NCI-H2081 treated with DMSO at 0.1 percent for 48 hours (cell line): ENCODE results near the gene CHRNA4.
"Not testable (repeated sequence)": the region's sequence is repeated elsewhere in the genome, so short reads cannot be mapped to it uniquely, and the experiment has no call there.

Source experiments
- DNase-seq: peaks from one replicate; lab custom pipeline; 2025; lab: John Stamatoyannopoulos, UW

The CHRNA4 gene

DNA sequence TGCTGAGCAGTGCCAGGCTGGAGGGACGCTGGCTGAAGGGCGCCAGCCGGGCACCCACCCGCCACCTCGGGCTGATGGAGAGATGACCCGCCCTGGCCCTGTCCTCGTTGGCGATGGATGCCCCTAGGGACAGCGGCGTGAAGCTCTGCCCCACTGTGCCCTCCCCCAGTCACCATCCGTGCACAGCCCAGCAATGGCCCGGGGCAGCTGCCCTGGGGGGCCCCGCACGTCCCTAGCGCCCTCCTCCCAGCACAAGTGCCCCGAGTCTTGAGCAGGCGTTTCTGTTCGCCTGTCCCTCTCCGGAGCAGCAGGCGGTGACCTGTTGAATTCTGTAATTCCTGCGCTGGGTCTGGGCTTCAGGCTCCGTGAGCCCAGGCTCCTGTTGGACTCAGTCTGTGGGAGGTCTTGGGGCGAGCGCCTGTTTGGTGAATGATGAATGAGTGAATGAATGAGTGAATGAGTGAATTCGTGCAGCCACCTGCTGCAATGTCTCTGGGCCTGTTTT lies 36.8 kb upstream of the CHRNA4 start:
- no peak for DNase-seq

DNA sequence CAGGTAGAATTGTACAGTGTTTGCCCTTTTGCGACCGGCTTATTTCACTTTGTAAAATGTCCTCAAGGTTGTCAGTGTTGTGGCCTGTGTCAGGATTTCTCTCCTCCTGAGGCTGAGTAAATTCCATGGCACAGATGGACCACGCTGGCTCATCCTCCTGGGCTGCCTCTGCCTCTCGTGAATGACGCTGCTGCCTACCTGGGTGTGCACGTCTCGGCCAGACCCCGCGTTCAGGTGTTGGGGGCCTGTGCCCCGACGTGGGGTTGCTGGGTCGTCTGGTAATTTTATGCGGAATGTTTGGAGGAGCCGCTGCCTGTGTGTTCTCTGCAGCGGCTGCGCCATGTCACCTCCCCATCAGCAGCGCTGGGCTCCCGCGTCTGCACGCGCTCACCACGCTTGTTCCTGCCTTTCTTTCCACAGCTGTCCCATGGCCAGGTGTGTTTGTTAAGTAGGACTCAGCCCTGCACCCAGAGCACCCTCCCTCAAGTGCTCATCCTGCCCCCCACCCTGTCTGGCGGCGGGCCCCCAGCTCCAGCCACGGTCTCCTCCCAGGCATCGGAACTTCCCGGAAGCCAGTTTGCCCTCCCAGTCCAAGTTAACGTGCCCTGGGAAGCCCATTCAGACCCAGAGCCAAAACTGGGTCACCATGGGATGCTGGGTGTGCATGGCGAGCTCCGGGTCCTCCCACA lies 36.1 kb upstream of the CHRNA4 start:
- no peak for DNase-seq

DNA sequence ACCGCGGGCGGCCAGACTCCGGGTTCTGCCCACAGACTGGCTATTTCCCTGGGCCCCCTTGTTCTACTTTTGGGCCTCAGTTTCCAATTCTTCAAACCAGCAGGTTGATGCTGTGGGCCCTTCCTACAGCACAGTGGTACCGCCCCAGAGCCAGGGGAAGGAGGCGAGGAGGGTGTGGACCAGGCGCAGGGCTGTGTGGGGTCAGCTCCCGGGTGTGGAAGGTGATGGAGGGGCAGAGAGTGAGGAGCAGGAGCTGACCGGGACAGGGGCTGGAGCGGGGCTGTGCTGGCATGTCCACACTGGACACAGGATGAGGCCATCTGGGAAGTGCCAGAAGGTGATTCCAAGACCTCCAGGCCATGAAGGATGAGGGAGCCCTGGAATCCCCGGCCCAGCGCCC lies 35.2 kb upstream of the CHRNA4 start:
- no peak for DNase-seq

DNA sequence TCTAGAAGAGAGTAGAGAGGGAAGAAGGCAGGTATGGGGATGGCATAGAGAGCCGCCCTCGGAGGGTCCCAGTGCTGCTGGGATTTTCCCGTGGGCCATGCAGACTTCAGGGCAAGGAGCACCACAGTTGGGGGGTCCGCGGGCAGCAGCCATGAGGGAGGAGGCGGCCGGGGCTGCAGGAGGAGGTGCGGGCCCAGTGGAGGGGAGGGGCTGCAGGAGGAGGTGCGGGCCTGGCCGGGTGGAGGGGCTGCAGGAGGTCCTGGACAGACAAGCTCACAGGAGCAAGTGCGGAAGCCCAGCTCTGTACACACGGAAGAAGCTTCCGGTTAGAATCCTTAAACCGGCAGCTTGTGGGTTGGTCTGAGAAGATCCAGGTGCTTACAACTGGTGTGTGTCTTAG lies 34.6 kb upstream of the CHRNA4 start:
- DNase-seq, result no peak

DNA sequence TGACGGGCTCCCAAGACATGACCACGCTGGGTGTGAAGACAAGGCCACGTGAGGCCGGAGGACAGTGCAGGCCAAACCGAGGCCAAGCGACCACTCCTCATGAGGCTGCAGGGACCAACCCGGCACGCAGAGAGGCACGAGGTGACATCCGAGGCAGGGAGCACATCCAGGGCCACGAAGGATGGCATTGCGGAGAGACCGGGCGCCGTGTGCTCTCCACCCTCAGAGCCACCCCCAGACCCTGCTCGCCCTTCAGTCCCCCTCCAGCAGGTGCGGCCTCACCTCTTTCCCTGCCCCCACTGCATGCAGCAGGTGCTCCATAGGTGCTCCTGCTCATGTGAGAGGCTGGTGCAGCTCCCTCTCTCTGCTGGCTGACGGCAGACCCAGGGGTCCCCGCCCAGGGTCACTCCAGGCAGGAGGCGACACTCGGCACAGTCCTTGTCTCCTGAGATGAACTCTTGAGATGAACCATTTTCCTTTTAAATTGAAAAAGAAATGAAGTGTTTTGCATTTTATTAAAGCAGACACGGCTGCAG lies 33.8 kb upstream of the CHRNA4 start:
- no peak for DNase-seq

DNA sequence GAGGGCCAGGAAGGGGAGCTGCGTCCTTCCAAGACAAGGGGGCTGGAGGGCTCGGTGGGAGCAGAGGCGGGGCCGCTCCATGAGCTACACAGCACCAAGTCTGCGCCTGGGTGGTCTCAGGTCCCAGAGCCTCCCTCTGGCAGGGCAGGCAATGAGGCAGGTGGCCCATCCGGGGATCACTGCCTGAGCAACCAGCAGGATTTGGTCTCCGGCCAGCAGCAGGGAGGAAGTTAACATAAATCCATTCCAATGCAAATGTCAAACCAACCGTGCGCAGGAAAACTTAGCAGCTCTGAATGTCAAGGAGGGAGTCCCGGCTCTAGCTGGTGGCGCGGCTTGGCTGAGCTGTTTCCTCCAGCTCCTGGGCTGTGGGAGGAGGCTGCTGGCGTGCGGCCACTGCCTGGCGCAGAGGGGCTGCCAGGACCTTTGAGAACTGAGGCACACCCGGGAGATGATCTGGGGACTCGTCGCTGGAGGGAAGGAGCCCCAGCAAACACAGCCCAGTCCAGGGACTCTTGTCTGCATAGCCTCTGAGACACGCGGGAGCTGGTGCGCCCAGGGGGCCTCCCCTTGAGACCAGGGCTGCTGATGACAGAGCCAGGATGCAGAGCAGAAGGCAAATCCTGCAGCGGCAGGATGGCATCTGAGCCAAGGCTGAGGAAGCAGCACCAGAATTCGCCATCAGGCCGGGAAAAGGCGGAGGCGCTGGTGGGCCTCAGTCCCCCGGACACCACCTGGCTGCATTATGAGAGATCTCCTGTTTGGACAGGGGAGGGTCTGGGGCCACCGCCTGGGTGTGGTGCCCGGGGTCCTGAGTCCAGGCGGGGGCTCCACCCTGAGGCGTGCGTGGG lies 33.1 kb upstream of the CHRNA4 start:
- DNase-seq, result no peak

DNA sequence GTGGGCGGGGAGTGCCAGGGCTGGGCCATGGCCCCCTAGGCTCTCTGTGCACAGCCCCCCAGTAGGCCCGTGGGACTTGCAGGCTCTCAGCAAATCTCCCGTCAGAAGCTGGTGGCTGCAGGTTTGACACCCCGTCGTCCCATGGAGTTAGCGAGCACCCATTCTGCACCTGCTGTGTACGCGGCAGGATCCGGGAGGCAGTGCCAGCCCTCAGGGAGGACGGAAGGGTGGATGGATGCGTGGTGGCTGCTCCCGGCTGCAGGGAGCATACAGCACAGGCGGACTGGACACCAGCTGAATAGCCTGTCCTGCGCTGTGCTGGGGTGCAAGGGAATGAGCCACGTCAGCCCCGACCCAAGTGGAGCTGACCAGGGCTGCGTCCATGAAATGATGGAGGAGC lies 32.4 kb upstream of the CHRNA4 start:
- no peak for DNase-seq

DNA sequence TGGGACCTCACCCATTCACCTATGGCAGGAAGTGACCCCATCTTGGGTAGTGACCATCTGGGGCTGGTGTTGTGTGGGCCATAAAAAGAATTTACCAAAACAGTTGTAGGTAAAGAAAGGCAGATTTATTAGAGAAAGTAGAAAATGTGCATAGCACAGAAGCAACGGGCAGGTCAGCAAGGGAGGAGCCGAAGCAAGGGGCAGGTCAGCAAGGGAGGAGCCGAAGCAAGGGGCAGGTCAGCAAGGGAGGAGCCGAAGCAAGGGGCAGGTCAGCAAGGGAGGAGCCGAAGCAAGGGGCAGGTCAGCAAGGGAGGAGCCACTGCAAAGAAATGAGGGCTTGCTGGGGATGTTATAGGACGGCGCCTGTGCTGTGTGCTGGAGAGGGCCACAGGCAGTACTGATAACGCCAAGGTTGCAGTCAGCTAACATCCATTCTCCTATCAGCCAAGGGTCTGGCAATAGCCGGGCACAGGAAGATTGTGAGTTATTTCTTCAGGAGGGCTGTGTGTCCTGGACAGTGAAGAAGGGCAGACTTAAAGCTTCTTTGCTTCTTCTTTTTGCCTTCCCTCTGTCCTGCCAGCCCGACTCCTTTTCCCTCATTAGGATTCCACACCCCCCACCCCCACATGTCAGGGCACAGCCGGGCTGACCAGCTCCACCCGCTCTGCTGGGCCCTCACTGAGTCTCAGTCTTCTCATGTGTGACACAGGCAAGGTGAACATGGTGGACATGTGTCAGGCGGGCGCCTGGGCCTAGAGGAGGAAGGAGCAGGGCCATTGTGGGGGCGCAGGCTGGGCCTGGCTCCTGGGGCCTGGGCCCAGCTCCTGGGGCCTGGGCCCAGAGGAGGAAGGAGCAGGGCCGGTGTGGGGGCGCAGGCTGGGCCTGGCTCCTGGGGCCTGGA lies 31.6 kb upstream of the CHRNA4 start:
- no peak for DNase-seq

DNA sequence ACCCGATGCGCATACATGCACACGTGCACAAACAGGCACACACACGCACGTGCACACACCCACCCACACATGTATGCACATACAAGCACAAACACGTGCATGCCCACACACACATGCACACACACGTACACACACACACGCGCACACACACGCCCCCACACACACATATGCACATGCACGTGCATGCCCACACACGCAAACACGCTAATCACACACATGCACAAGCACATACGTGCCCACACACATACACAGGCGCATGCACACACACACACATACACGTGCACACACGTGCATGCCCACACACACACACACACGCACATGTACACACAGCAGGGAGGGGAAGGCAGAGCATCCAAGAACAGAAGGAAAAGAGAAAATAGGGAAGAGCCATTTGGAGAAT lies 26.8 kb upstream of the CHRNA4 start:
- DNase-seq, result no peak

DNA sequence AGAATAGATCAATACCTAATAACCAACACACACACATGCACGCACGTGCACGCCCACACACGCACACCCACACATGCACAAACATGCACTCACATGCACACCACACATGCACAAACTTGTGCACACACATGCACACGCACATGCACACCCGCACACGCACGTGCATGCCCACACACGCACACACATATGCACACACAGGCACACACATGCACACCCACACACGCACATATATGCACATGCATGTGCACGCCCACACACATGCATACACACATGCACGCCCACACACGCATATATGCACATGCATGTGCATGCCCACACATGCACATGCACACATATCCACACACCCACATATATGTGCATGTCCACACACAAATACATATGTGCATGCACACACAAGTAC lies 26.2 kb upstream of the CHRNA4 start:
- DNase-seq, result no peak

DNA sequence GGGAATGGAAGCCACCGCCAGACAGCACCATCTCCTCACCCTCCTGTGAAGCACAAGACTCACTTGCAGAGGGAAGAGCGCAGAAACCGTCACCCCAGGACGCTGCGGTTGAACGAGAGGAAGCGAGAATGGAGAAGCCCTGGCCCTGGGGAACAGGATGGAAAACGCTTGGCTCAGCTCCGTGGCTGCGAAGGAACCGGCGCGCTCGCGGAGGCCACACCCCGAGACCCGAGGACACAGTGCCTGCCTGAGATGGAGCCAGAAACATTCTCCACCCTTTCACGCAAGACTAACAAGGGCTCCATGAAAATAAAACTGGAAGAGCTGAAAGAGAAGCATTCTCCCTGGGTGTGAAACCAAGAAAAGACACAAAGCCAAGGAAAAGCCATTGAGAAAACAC lies 25.3 kb upstream of the CHRNA4 start:
- DNase-seq, result no peak

DNA sequence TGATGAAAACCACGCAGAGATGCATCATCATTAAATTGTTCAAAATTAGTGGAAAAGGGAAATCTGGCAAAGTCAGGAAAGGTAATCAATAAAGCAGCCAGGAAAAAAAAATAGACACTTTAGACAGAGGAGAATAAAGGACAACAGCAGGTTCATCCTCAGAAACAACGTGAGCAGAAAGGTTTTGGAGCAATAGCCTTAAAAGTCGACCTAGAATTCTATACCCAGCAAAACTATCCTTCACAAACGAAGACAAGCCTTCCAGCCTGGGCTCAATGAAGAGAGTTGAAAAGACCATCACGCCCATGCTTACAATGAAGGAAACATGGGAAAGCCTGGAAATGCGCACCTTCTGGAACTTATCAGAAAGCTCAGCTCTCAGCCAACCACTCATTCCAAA lies 24.7 kb upstream of the CHRNA4 start:
- no peak for DNase-seq

DNA sequence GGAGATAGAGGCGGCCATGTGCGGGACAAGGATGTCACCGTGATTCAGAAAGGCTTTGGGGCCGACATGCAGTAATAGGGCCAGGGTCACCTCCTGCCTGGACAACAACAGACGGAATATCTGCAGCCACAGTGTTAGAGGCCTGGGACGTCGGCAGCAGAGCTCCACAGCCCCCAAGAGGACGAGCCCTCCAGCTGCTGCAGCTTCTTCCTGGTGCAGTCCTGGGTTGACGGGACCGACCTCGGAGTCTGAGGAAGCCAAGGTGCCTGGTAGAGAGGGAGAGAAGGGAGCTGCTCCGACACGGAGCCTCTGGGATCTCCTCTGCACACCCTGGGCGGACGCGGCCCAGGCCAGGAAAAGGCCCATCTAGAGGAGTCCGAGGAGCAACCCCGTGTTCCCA lies 23.2 kb upstream of the CHRNA4 start:
- no peak for DNase-seq

DNA sequence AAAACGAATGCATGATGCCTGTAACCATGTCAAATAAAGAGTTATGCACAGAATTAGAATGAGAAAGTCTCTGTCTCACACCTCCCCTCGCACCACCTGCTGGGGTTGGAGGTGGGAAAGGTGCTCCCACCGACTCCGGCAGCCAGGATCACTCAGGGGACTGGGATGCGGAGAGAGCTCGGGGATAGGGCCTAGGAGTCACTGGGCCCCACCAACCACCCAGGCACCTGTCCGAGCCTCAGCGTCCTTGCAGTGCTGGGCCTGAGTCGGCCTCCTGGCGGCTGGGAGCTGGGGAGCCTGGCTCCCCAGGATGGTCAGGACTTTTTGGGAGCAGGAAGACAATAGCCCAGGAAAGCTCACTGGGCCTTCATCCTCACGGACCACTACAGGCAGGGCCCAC lies 22.4 kb upstream of the CHRNA4 start:
- DNase-seq, result no peak

DNA sequence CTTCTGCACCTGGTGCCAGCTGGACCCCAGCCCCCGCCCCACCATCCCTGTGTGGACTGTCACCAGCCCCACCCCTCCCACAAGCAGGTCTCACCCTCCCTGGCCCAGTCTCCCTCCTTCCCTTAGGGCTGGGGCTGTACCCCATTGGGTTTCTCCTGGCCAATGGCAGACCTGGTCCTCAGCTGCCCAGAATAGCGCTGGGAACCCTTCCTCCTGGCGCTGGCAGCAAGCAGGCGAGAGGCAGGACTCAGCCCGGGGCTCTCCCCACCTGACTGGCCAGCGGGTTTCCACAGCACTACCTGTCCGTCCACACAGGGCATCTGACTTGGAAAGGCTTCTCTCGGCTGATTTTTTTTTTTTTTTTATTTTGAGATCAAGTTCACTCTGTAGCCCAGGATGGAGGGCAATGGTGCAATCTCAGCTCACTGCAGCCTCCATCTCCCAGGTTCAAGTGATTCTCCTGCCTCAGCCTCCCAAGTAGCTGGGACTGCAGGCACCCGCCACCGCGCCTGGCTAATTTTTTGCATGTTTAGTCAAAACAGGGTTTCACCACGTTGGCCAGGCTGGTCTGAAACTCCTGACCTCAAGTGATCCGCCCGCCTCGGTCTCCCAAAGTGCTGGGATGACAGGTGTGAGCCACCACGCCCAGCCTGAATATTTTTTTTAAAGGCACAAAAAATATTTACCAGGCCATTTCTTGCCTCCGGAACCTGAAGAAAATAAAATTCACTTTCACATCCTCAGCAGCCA lies 21.6 kb upstream of the CHRNA4 start:
- DNase-seq, result no peak

DNA sequence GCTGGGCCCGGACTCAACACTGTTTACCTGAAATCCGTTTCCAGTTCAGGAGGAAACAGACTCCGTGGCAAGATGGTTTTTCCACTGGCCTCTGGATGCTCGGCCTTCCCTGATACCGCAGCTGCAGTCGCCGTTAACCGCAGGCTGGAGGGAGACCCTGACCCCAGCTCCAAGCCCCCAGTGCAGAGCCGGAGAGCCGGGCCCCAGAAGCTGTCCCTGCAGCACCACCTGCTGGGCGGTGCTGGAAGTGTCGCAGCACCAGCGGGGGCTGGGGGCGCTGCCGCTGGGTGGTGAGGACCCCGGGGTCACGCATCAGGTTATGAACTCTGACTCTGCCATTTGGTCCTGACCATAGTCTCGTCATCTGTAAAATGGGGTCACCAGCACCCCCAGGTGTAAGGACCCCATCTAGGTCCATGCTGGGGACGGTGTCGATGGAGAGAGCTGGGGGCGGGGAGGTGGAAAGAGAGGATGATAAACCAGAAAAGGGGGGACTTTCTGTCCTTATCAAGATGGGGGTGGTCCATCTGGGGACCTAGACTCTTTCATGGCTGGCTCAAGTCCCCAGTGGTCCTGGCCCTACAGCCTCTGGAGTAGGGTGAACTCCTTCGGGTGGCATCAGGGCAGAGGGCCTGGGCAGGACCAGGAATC lies 20.8 kb upstream of the CHRNA4 start:
- no peak for DNase-seq

DNA sequence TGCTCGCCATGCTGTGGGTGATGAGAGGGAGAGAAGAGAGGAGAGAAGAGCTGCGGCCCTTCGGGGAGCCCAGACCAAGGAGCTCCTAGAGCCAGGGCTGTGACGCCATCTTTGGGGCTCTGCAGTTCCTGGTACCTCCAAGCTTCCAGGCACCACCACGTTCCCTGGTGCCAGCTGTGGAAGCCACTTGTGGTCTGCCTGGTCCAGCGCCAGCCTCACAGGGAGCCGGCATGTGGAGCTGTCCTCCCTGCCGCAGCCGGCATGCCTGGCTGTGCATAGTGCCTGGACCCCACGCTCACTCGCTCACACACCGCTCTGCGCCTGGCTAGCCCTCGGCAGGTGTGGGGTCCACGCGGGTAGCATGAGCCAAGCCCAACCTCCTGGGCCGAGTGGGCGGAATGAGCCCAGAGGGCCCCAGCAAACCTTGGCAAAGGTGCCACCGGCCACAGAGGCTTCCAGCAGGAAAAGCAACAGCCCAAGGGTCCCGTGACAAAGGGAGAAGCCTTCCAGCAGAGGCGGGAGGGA lies 19.3 kb upstream of the CHRNA4 start:
- DNase-seq, result no peak

DNA sequence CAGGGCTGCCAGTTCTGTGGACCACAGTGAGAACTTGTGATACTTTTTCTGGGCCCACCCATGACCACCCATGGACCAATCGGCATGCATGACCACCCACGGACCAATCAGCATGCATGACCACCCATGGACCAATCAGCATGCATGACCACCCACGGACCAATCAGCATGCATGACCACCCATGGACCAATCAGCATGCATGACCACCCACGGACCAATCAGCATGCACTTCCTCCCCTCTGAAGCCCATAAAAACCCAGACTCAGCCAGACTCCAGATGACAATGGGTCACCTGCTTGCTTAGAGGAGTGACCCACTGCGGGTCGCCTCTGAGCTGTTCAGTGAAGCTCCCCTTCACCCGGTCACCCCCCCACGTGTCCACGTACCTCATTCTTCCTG lies 18.7 kb upstream of the CHRNA4 start:
- not testable (repeated sequence) for DNase-seq

DNA sequence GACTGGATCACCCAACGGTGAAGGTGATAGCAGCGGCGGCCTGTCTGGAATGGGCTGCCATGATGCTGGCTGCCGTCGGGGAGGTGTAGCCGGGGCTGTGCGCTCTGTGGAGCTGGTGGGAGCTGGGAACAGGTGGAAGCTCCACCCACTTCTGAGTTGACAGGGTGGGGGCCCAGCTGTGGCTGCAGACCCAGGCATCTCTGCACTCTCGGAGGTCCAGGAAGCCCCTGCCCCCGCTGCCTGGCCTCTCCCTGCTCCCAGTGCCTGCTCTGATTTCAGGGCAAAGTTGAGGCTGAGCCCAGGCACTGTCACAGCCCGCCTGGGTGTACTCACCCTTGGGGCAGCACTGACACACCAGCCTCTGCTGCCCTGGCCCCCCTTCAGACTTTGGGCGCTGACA lies 18.1 kb upstream of the CHRNA4 start:
- DNase-seq, result no peak

DNA sequence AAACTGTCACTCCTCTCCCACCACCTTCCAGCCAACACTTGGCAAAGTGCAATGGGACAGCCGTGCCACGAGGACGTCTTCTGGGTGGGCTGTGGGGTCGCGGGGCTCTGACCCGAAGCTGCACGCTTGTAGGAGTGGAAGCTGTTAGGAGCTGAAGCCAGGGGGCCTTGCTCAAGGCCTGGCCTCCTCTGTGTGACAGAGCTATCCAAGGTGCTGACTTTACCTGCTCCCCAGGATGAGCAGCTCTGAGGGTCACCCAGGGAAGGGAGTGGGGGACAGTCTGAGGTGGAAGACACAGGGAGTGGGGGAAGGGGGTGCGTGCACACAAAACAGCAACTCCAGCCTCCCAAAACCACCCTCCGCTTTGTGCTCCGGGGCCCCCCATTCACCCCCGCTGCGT lies 17.5 kb upstream of the CHRNA4 start:
- no peak for DNase-seq

DNA sequence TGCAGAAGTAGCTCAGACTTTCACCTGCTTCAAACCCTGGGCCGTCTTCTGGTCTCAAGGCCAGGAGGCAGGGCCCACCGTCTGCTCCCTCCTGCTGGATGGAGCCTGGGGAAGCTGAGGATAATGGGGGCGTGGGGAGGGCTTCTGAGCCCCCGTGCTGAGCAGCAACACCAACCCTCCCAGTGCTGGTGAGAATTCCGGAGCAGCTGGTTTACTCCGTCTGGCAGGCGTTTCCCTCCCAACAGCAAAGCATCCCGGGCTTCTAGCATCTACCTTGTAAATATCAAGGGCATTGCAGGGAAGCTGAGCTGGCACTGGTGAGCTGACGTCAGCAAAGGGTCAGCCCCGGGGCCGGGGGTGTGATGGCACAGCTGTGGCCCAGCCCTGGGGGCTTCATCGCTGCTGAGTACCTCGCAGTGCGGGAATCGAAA lies 16.8 kb upstream of the CHRNA4 start:
- no peak for DNase-seq
